ENCODE measurements around the gene GNGT2.
A peak's percentile ranks its signal among the peaks of the same experiment; 100 is the strongest.
"Not testable (repeated sequence)": the region's sequence is repeated elsewhere in the genome, so short reads cannot be mapped to it uniquely, and the experiment has no call there.

The GNGT2 gene

GRCh38 chr17:49187301-49187700, 23.1 kb downstream of the GNGT2 start:
- TF ChIP-seq, protein P1, sequence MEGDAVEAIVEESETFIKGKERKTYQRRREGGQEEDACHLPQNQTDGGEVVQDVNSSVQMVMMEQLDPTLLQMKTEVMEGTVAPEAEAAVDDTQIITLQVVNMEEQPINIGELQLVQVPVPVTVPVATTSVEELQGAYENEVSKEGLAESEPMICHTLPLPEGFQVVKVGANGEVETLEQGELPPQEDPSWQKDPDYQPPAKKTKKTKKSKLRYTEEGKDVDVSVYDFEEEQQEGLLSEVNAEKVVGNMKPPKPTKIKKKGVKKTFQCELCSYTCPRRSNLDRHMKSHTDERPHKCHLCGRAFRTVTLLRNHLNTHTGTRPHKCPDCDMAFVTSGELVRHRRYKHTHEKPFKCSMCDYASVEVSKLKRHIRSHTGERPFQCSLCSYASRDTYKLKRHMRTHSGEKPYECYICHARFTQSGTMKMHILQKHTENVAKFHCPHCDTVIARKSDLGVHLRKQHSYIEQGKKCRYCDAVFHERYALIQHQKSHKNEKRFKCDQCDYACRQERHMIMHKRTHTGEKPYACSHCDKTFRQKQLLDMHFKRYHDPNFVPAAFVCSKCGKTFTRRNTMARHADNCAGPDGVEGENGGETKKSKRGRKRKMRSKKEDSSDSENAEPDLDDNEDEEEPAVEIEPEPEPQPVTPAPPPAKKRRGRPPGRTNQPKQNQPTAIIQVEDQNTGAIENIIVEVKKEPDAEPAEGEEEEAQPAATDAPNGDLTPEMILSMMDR (IDR thresholded peaks at IDR 0.05), result no peak
- no peaks in the 10 kb centered on the region for H3K36me3 ChIP-seq
- no peaks in the 10 kb centered on the region for H3K27me3 ChIP-seq
- H3K9me3 ChIP-seq, result no peaks in the 10 kb centered on the region
- H3K4me1 ChIP-seq (ENCODE audit: control insufficient read depth in 1 of 2, insufficient read depth in 1 of 2, low read depth in 1 of 2, low read length in 1 of 2), result peaks cover 8 to 13% of the 10 kb centered on the region in 2 experiments
- no peak overlapping the region for H3K27ac ChIP-seq
- H3K4me3 ChIP-seq (ENCODE audit: low read depth in 1 of 2, low read length in 1 of 2), result no peak overlapping the region

- not testable (repeated sequence) for H3K27me3 ChIP-seq; H3K36me3 ChIP-seq; H3K9me3 ChIP-seq; H3K4me3 ChIP-seq (ENCODE audit: low read depth in 1 of 2, low read length in 1 of 2); H3K27ac ChIP-seq; H3K4me1 ChIP-seq (ENCODE audit: control insufficient read depth in 1 of 2, insufficient read depth in 1 of 2, low read depth in 1 of 2, low read length in 1 of 2)
Observed at GRCh38 chr17:49185381-49185780, 25.0 kb downstream of the GNGT2 start.

- not testable (repeated sequence) for H3K27ac ChIP-seq; H3K27me3 ChIP-seq; H3K9me3 ChIP-seq; H3K4me1 ChIP-seq (ENCODE audit: control insufficient read depth in 1 of 2, insufficient read depth in 1 of 2, low read depth in 1 of 2, low read length in 1 of 2); H3K4me3 ChIP-seq (ENCODE audit: low read depth in 1 of 2, low read length in 1 of 2); H3K36me3 ChIP-seq
Observed at GRCh38 chr17:49184522-49184921, 25.9 kb downstream of the GNGT2 start.

DNA sequence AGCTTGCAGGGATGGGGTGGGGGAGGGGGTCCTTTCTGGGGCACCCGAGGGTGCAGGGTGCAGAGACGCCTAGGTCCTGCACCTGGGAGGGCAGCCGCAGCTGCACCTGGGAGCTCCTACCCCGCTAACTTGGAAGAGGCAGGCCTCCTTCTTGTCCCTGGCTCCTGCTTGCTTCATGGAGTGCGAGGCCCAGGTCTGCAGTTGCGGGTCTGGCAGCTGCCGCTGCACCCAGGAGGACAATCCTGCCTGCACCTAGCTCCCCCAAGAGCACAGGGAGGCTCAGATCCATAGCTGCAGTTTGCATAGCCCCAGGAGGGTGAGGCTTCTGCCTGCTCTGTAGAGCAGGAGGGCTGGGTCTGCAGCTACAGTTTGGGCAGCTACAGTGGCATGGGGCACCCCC, 26.6 kb downstream of the GNGT2 start:
- Histone ChIP-seq H3K9me3 (no peaks in the 10 kb centered on the region), H3K36me3 (no peaks in the 10 kb centered on the region), H3K27ac (no peak overlapping the region), H3K4me3 (ENCODE audit: low read depth in 1 of 2, low read length in 1 of 2) (no peak overlapping the region), H3K4me1 (ENCODE audit: control insufficient read depth in 1 of 2, insufficient read depth in 1 of 2, low read depth in 1 of 2, low read length in 1 of 2) (no peaks in the 10 kb centered on the region), H3K27me3 (no peaks in the 10 kb centered on the region)
- TF ChIP-seq, protein P1 (IDR thresholded peaks at IDR 0.05), result no peak

- Histone ChIP-seq H3K4me1 (ENCODE audit: control insufficient read depth in 1 of 2, insufficient read depth in 1 of 2, low read depth in 1 of 2, low read length in 1 of 2) (no peaks in the 10 kb centered on the region), H3K4me3 (ENCODE audit: low read depth in 1 of 2, low read length in 1 of 2) (no peak overlapping the region), H3K27me3 (no peaks in the 10 kb centered on the region), H3K27ac (no peak overlapping the region), H3K9me3 (no peaks in the 10 kb centered on the region), H3K36me3 (no peaks in the 10 kb centered on the region)
- TF ChIP-seq, protein P1 (IDR thresholded peaks at IDR 0.05), result no peak
Observed at GRCh38 chr17:49183341-49183740, 27.0 kb downstream of the GNGT2 start.

DNA sequence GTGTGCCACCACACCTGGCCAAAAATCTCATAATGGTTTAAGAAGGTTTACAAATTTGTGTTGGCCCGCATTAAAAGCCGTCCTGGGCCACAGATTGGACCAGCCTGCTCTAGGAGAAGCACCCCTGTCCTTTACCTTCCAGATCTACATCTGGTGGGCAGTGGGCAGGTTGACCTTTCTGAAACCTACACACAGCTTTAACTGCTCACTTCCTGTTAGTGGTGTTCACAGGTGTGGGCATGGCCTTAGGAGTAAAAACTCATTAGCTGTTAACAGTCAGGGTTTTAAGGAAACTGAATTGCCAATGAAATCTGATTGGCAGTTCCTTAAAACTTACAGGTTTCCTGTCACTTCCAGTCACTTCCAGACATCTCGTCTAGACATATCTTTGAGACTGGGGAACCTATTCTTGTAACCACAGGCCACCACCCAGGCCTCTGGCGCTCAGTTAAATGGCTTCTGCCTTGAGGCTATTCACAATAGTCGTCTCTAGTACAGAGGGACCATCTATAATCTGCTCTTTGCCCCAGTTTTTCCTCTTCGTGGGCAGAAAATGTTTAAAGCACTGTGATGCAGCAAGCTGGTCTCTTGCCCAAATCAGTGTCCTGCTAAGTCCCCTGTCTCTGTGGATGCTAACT, 29.3 kb downstream of the GNGT2 start:
- Histone ChIP-seq H3K4me1 (ENCODE audit: control insufficient read depth in 1 of 2, insufficient read depth in 1 of 2, low read depth in 1 of 2, low read length in 1 of 2) (no peaks in the 10 kb centered on the region), H3K27me3 (no peaks in the 10 kb centered on the region), H3K36me3 (no peaks in the 10 kb centered on the region), H3K9me3 (peaks cover 13% of the 10 kb centered on the region), H3K27ac (no peak overlapping the region), H3K4me3 (ENCODE audit: low read depth in 1 of 2, low read length in 1 of 2) (no peak overlapping the region)
- TF ChIP-seq, protein P1 (IDR thresholded peaks at IDR 0.05), result no peak

DNA sequence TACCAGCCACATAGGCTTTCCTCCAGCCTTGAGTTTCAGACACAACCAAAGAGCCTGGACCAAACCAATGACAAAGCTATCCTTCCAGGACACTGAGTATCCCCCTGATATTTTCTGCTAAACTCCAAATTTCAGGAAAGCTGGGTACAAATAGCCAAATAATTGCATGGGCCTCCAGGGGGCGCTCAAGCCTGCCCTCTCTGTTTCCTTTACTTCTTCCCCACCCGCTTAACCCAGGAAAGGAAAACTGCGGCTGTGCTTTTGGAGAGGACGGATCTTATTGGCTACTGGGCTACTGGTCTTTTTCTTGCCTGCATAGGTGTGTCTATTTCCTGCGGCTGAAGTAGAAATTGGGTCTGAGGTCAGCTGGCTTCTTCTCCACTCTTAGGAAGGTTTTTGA, 30.1 kb downstream of the GNGT2 start:
- H3K36me3 ChIP-seq, result no peaks in the 10 kb centered on the region
- H3K27me3 ChIP-seq, result no peaks in the 10 kb centered on the region
- H3K27ac ChIP-seq, result no peak overlapping the region
- H3K9me3 ChIP-seq, result peaks cover 21% of the 10 kb centered on the region
- no peaks in the 10 kb centered on the region for H3K4me1 ChIP-seq (ENCODE audit: control insufficient read depth in 1 of 2, insufficient read depth in 1 of 2, low read depth in 1 of 2, low read length in 1 of 2)
- H3K4me3 ChIP-seq (ENCODE audit: low read depth in 1 of 2, low read length in 1 of 2), result no peak overlapping the region
- TF ChIP-seq, protein P1 (IDR thresholded peaks at IDR 0.05), result peak; percentile 78

DNA sequence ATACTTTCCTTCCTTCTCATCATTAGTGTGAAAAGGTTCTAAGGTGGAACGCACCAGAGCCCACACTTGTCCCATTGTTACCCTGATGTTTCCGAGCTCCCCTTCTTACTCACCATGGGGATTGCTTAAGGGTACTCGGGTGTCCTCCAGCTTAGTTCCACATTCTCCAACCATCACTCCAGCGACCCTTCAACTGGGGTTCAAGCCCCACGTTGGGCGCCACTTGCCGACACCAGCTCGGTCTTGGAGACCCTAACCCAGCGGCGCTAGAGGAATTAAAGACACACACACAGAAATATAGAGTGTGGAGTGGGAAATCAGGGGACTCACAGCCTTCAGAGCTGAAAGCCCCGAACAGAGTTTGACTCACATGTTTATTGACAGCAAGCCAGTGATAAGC, 34.4 kb downstream of the GNGT2 start:
- Histone ChIP-seq H3K27me3 (peaks cover 26% of the 10 kb centered on the region), H3K9me3 (peaks cover 24% of the 10 kb centered on the region)
- H3K36me3 ChIP-seq; H3K27ac ChIP-seq; H3K4me3 ChIP-seq (ENCODE audit: low read depth in 1 of 2, low read length in 1 of 2); H3K4me1 ChIP-seq (ENCODE audit: control insufficient read depth in 1 of 2, insufficient read depth in 1 of 2, low read depth in 1 of 2, low read length in 1 of 2): not testable (repeated sequence)

- not testable (repeated sequence) for H3K36me3 ChIP-seq; H3K4me3 ChIP-seq (ENCODE audit: low read depth in 1 of 2, low read length in 1 of 2); H3K27ac ChIP-seq; H3K9me3 ChIP-seq; H3K4me1 ChIP-seq (ENCODE audit: control insufficient read depth in 1 of 2, insufficient read depth in 1 of 2, low read depth in 1 of 2, low read length in 1 of 2)
- H3K27me3 ChIP-seq, result peaks cover 72% of the 10 kb centered on the region
Observed at GRCh38 chr17:49170711-49171110, 39.7 kb downstream of the GNGT2 start.
